GM19238 (cell line): ENCODE data around the gene CCL1.

Experiments
- DNase-seq: peaks from one replicate; pipeline ENCODE4 v3.0.0; 2011; ENCODE audit warnings: low spot score; ENCODE audit not compliant: insufficient read length

CCL1 gene, protein sequence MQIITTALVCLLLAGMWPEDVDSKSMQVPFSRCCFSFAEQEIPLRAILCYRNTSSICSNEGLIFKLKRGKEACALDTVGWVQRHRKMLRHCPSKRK

GRCh38 chr17:34363183-34363661, at the start of gene CCL1:
Gene CCL1 (minus strand): TSS chr17:34363233. CDS start chr17:34363161, 72 bp downstream.
- no peak for DNase-seq

DNA sequence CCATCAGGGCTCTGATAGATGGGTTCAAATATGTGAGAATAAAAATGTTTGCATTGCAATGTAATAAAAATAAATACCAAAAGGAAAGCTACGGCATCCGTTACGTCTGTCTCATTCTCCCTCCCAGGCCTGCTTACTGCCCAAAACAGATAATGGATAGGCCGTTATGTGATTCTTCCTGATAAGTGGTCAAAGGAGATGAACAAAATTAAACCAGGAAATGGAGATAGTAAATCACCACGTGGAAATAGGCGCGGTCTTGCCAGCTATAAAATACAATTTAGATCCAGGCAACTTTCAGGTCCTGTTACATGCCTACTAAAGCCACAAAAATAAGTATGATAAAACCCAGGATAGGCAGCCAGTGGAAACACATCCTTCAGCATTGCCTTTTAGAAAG, 49.5 kb upstream of the CCL1 start:
- no peak for DNase-seq

GRCh38 chr17:34411646-34412421, 48.8 kb upstream of the CCL1 start:
- DNase-seq, result no peak

- no peak for DNase-seq
Measured at GRCh38 chr17:34409352-34409751, 46.3 kb upstream of the CCL1 start.

GRCh38 chr17:34408439-34408838, 45.4 kb upstream of the CCL1 start:
- DNase-seq, result no peak

GRCh38 chr17:34406226-34406625, 43.2 kb upstream of the CCL1 start:
- no peak for DNase-seq

- DNase-seq, result no peak
Measured at GRCh38 chr17:34403006-34403405, 40.0 kb upstream of the CCL1 start.

DNA sequence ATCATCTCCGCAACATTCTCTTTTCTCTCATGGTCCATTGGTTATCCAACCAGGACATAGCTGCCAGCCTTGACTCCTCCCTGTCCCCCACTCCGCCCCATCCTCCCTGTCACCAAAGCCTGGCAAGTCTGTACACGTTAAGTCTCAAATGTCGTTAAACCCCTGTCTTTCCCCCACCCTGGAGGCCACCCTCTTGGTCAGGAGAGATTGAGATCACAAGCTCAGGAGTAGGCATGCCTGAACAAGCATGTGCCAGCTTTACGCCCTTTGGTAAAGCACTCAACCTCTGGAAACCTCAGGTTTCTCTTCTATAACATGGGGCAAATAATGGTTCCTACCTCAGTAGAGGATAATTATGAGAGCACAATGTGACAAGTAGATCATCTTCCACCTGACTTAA, 38.1 kb upstream of the CCL1 start:
- no peak for DNase-seq

GRCh38 chr17:34400301-34400931, 37.4 kb upstream of the CCL1 start:
- no peak for DNase-seq

DNA sequence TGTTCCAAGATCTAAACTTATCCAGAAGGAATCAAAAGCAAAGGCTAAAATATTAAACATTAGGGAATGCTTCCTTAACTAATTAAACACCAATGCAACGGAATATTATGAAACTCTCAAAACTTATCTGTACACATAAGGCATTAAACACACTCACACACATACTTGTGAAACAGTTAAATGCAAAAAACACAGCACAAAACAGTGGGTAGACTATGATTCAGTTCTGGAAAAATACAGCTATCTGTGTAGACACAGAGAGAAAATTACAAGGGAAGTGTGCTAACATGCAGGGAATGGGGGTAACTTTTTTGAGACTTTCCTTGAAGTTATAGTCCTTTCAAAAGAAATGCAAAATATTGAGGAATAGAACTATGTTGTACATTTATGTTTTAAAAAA, 36.7 kb upstream of the CCL1 start:
- DNase-seq, result no peak

DNA sequence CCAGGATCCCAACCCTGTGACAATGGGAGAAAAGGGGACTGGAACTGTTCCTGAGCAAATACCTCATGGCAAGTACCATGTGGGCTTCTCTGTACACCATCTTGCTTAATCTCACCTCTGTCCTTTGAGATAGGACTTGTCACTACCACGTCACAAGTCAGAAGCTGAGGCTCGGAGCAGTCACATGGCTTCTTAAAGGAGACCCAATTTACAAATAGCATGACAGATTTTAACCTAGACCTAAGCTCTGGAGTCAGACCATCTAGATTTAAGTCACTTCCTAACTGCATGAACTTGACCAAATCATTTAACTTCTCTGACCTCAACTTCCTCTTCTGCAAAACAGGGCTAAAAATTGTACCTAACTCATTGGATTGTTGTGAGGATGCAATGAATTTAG, 36.0 kb upstream of the CCL1 start:
- DNase-seq, result no peak

GRCh38 chr17:34397265-34397664, 34.2 kb upstream of the CCL1 start:
- no peak for DNase-seq

DNA sequence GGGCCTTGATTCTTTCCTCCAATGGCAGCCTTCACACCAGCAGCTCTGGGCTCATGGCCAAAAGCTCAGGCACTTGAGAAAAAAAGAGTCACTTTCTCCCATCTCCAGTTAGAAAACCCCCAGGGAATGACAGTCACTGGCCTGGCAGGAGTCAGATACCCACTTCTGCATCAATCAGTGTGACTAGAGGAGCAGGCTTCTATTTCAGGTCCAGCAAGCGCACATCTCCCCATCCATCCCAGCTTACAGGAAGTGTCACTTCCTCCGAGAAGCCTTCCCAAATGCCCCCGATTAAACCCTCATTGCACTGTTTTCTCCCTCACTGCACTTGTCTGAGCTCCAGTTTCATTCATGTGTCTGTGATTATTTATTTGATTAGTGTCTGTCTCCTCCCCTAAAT, 30.4 kb upstream of the CCL1 start:
- DNase-seq, result no peak

GRCh38 chr17:34391241-34391640, 28.2 kb upstream of the CCL1 start:
- DNase-seq, result no peak

GRCh38 chr17:34390649-34391048, 27.6 kb upstream of the CCL1 start:
- no peak for DNase-seq

DNA sequence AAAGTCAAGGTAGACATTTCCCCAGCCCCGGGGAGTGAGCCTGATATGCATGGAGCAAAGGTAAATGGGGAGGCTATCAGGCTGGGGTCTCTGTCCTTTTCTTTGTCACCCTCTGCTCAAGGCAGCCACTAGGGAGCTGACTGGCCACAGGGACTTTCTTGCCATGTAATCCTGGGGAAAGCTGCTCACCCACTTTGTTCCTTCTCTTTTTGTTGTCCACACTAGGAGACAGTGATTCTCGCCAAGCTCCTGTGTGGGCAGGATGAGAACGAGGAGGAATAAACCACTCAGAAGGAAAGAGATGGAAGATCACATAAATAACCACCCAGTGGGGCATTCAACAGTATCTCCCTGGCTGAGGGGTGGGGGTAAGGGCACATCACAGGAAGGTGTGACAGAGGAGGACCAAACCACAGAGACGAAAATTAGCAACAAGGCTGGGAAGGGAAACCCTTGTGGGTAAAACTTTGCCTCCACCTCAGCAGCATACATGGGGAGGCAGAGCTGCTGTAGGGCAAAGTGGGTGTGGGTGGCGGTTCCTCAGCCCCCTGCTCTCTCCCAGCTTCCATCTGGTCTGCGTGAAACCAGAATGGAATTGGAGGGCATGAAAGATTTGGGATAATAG, 26.2 kb upstream of the CCL1 start:
- no peak for DNase-seq

DNA sequence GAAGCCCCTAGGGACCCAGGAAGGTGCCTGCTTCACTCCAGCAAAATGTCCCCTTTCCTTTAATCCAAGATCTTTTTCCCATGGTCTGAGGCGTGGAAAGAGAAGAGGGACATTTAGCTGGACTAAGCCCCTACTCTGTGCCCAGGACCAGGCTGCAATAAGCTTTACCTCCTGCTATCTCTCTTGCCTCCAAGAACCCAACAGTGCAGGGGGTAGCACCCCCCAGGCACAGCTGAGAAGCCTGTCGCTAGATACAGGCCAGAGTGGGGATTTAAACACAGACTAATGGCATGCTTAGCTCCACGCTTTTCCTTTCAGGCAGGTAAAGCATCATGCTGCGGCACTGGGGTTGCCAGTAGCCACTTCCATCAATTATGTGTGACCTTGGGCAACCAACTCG, 24.5 kb upstream of the CCL1 start:
- no peak for DNase-seq

DNA sequence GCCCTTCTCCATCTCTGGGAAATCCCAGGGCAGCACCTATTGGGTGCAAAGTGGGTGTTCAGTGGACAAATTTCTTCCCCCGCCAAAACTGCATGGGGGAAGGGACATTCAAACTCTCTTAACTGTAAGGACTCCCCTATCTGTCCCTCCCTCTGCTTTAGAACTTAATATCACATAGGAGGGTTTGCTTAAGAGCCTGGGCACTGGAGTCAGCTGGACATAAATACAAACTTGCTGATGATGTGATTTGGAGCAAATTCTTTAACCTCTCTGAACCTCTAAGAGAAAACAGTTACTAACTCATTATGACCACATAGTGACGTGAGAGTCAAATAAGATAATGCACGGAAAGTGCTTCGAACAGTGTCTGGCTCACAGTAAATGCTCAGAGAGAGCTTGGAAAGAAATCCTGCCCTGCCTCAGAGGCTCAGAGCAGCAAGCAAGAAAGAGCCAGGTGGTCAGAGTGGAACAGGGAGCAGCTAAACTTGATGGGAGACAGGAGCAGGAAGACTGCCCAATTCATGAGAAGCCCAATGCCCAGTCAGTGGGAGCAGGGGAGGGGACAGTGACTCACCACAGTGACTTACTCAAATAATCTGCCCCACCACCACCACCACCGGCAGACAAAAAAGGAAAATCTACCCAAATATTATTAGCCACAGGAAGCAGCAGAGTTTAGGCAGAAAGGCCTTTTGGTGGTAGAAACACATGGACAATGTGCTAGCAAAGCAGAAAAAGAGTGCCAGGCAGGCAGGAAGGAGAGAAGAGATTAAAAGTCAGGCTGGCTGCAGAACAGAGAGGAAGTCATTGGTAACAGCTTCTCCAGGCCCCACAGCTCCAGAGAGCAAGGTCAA, 23.9 kb upstream of the CCL1 start:
- no peak for DNase-seq

DNA sequence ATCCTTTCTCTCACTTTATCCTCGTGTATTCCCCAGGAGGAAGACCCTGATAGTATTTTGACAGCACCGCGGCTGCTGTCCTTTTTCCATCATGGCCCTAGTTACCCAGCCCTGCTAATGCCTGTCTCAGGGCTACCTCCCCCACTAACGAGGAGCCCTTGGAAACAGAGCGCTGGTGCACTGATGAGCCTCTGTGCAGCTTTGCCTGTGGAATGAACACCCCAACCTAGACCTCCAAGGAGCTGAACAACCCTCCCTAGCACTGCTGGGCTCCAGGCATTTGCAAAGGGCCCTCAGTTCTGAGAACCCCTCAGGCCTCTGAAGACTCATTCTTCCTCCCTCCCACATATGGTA, 23.3 kb upstream of the CCL1 start:
- DNase-seq, result no peak

GRCh38 chr17:34384822-34385605, 22.0 kb upstream of the CCL1 start:
- DNase-seq, result no peak

DNA sequence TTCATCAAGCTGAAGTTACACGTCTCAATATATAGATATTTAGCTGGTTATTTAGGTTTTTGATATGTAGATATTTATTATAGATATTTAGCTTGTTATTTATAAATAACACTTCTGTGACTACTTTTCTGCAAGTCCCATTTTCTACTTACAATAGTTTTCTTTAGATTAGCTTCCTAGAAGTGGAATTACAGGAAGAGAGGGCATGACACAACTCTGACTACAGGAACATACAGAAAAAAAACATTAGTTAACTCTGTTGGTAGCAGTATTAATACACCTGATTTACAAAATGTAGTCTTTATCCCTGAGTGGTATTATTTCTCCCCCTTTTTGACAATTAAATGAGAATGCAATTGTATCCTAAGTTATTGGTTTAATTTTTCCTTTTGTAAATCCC, 21.2 kb upstream of the CCL1 start:
- no peak for DNase-seq
